ENCODE measurements around the gene NPAS2.

The NPAS2 gene

GRCh38 chr2:100791294-100791935, 28.5 kb upstream of the NPAS2 start:
- no peak for DNase-seq
- no peak overlapping the region for H3K18ac ChIP-seq (ENCODE audit: low read length)
- H3K4me2 ChIP-seq (ENCODE audit: low read length): no peak overlapping the region
- H2BK12ac ChIP-seq (ENCODE audit: low read length): no peak overlapping the region
- H3K4me1 ChIP-seq (ENCODE audit: control insufficient read depth in 1 of 2, insufficient read depth in 2 of 2, low read length in 2 of 2): no peaks in the 10 kb centered on the region
- H3K9me3 ChIP-seq (ENCODE audit: insufficient read depth, low read depth, low read length): no peaks in the 10 kb centered on the region
- no peaks in the 10 kb centered on the region for H3K27me3 ChIP-seq (ENCODE audit: insufficient read depth, low read length)
- H2BK5ac ChIP-seq (ENCODE audit: low read depth, low read length, poor library complexity): no peak overlapping the region
- H2AFZ ChIP-seq (ENCODE audit: insufficient read depth, low read length, poor library complexity): no peak overlapping the region
- H3K4ac ChIP-seq (ENCODE audit: low read depth, low read length): no peak overlapping the region
- no peak overlapping the region for H3K23ac ChIP-seq (ENCODE audit: low read length)
- H2BK120ac ChIP-seq (ENCODE audit: insufficient read depth, low read length, poor library complexity): no peak overlapping the region
- no peaks in the 10 kb centered on the region for H3K79me2 ChIP-seq (ENCODE audit: control insufficient read depth, insufficient read depth, low read length, poor library complexity)
- no peak overlapping the region for H4K8ac ChIP-seq (ENCODE audit: low read depth, low read length)
- H2AK5ac ChIP-seq (ENCODE audit: low read length): no peak overlapping the region
- H4K91ac ChIP-seq (ENCODE audit: low read depth, low read length): no peak overlapping the region
- no peak overlapping the region for H3K4me3 ChIP-seq (ENCODE audit: low read depth, low read length)
- no peak overlapping the region for H4K12ac ChIP-seq (ENCODE audit: low read depth, low read length)
- no peak overlapping the region for H3K9ac ChIP-seq (ENCODE audit: low read length)
- H3K14ac ChIP-seq (ENCODE audit: low read length): no peak overlapping the region
- no peaks in the 10 kb centered on the region for H3K36me3 ChIP-seq (ENCODE audit: control insufficient read depth in 1 of 2, insufficient read depth in 2 of 2, low read length in 2 of 2)
- H3K27ac ChIP-seq (ENCODE audit: low read depth, low read length): no peak overlapping the region
- whole genome bisulfite sequencing (ENCODE audit: extremely low coverage, insufficient coverage, insufficient read length): no CpG with 5 or more reads among the region's 10 CpGs
- H3K79me1 ChIP-seq (ENCODE audit: low read length): no peaks in the 10 kb centered on the region

- no peaks in the 10 kb centered on the region for H3K4me1 ChIP-seq (ENCODE audit: control insufficient read depth in 1 of 2, insufficient read depth in 2 of 2, low read length in 2 of 2)
- H3K4me3 ChIP-seq (ENCODE audit: low read depth, low read length): no peak overlapping the region
- H2BK120ac ChIP-seq (ENCODE audit: insufficient read depth, low read length, poor library complexity): no peak overlapping the region
- no peak overlapping the region for H4K12ac ChIP-seq (ENCODE audit: low read depth, low read length)
- no peak overlapping the region for H3K27ac ChIP-seq (ENCODE audit: low read depth, low read length)
- H3K27me3 ChIP-seq (ENCODE audit: insufficient read depth, low read length): no peaks in the 10 kb centered on the region
- no peaks in the 10 kb centered on the region for H3K9me3 ChIP-seq (ENCODE audit: insufficient read depth, low read depth, low read length)
- no peak overlapping the region for H3K23ac ChIP-seq (ENCODE audit: low read length)
- H2BK5ac ChIP-seq (ENCODE audit: low read depth, low read length, poor library complexity): no peak overlapping the region
- H3K18ac ChIP-seq (ENCODE audit: low read length): no peak overlapping the region
- no peaks in the 10 kb centered on the region for H3K36me3 ChIP-seq (ENCODE audit: control insufficient read depth in 1 of 2, insufficient read depth in 2 of 2, low read length in 2 of 2)
- no peak overlapping the region for H2AFZ ChIP-seq (ENCODE audit: insufficient read depth, low read length, poor library complexity)
- no CpG with 5 or more reads among the region's 7 CpGs for WGBS (ENCODE audit: extremely low coverage, insufficient coverage, insufficient read length)
- H4K91ac ChIP-seq (ENCODE audit: low read depth, low read length): no peak overlapping the region
- H3K79me2 ChIP-seq (ENCODE audit: control insufficient read depth, insufficient read depth, low read length, poor library complexity): no peaks in the 10 kb centered on the region
- H3K79me1 ChIP-seq (ENCODE audit: low read length): no peaks in the 10 kb centered on the region
- H3K4me2 ChIP-seq (ENCODE audit: low read length): no peak overlapping the region
- H2AK5ac ChIP-seq (ENCODE audit: low read length): no peak overlapping the region
- DNase-seq: no peak
- no peak overlapping the region for H4K8ac ChIP-seq (ENCODE audit: low read depth, low read length)
- no peak overlapping the region for H2BK12ac ChIP-seq (ENCODE audit: low read length)
- no peak overlapping the region for H3K4ac ChIP-seq (ENCODE audit: low read depth, low read length)
- no peak overlapping the region for H3K9ac ChIP-seq (ENCODE audit: low read length)
- no peak overlapping the region for H3K14ac ChIP-seq (ENCODE audit: low read length)
Measured at GRCh38 chr2:100791936-100792308, 28.0 kb upstream of the NPAS2 start.

GRCh38 chr2:100793220-100793619, 26.7 kb upstream of the NPAS2 start:
- no peak overlapping the region for H4K12ac ChIP-seq (ENCODE audit: low read depth, low read length)
- no peak overlapping the region for H3K27ac ChIP-seq (ENCODE audit: low read depth, low read length)
- no peak overlapping the region for H4K8ac ChIP-seq (ENCODE audit: low read depth, low read length)
- H2AFZ ChIP-seq (ENCODE audit: insufficient read depth, low read length, poor library complexity): no peak overlapping the region
- no peaks in the 10 kb centered on the region for H3K79me2 ChIP-seq (ENCODE audit: control insufficient read depth, insufficient read depth, low read length, poor library complexity)
- H2BK12ac ChIP-seq (ENCODE audit: low read length): no peak overlapping the region
- H3K4ac ChIP-seq (ENCODE audit: low read depth, low read length): no peak overlapping the region
- H3K4me3 ChIP-seq (ENCODE audit: low read depth, low read length): no peak overlapping the region
- no peak overlapping the region for H2BK5ac ChIP-seq (ENCODE audit: low read depth, low read length, poor library complexity)
- H3K9ac ChIP-seq (ENCODE audit: low read length): no peak overlapping the region
- H3K4me2 ChIP-seq (ENCODE audit: low read length): no peak overlapping the region
- no CpG with 5 or more reads among the region's 8 CpGs for WGBS (ENCODE audit: extremely low coverage, insufficient coverage, insufficient read length)
- no peaks in the 10 kb centered on the region for H3K4me1 ChIP-seq (ENCODE audit: control insufficient read depth in 1 of 2, insufficient read depth in 2 of 2, low read length in 2 of 2)
- no peaks in the 10 kb centered on the region for H3K79me1 ChIP-seq (ENCODE audit: low read length)
- no peaks in the 10 kb centered on the region for H3K36me3 ChIP-seq (ENCODE audit: control insufficient read depth in 1 of 2, insufficient read depth in 2 of 2, low read length in 2 of 2)
- no peak overlapping the region for H3K14ac ChIP-seq (ENCODE audit: low read length)
- no peak overlapping the region for H3K23ac ChIP-seq (ENCODE audit: low read length)
- no peak overlapping the region for H4K91ac ChIP-seq (ENCODE audit: low read depth, low read length)
- H3K18ac ChIP-seq (ENCODE audit: low read length): no peak overlapping the region
- H2AK5ac ChIP-seq (ENCODE audit: low read length): no peak overlapping the region
- no peak overlapping the region for H2BK120ac ChIP-seq (ENCODE audit: insufficient read depth, low read length, poor library complexity)
- H3K27me3 ChIP-seq (ENCODE audit: insufficient read depth, low read length): no peaks in the 10 kb centered on the region
- DNase-seq: no peak
- H3K9me3 ChIP-seq (ENCODE audit: insufficient read depth, low read depth, low read length): no peaks in the 10 kb centered on the region

- Histone ChIP-seq H3K14ac (ENCODE audit: low read length) (no peak overlapping the region), H2AFZ (ENCODE audit: insufficient read depth, low read length, poor library complexity) (no peak overlapping the region), H3K27me3 (ENCODE audit: insufficient read depth, low read length) (no peaks in the 10 kb centered on the region), H3K36me3 (ENCODE audit: control insufficient read depth in 1 of 2, insufficient read depth in 2 of 2, low read length in 2 of 2) (no peaks in the 10 kb centered on the region), H3K4me2 (ENCODE audit: low read length) (no peak overlapping the region), H3K18ac (ENCODE audit: low read length) (no peak overlapping the region), H3K79me1 (ENCODE audit: low read length) (no peaks in the 10 kb centered on the region), H2AK5ac (ENCODE audit: low read length) (no peak overlapping the region), H2BK120ac (ENCODE audit: insufficient read depth, low read length, poor library complexity) (no peak overlapping the region), H3K9ac (ENCODE audit: low read length) (no peak overlapping the region), H3K4ac (ENCODE audit: low read depth, low read length) (no peak overlapping the region), H4K12ac (ENCODE audit: low read depth, low read length) (no peak overlapping the region), H3K79me2 (ENCODE audit: control insufficient read depth, insufficient read depth, low read length, poor library complexity) (no peaks in the 10 kb centered on the region), H3K4me3 (ENCODE audit: low read depth, low read length) (no peak overlapping the region), H3K4me1 (ENCODE audit: control insufficient read depth in 1 of 2, insufficient read depth in 2 of 2, low read length in 2 of 2) (no peaks in the 10 kb centered on the region), H4K91ac (ENCODE audit: low read depth, low read length) (no peak overlapping the region), H3K23ac (ENCODE audit: low read length) (no peak overlapping the region), H2BK12ac (ENCODE audit: low read length) (no peak overlapping the region), H3K27ac (ENCODE audit: low read depth, low read length) (no peak overlapping the region), H3K9me3 (ENCODE audit: insufficient read depth, low read depth, low read length) (no peaks in the 10 kb centered on the region), H2BK5ac (ENCODE audit: low read depth, low read length, poor library complexity) (no peak overlapping the region), H4K8ac (ENCODE audit: low read depth, low read length) (no peak overlapping the region)
- WGBS (ENCODE audit: extremely low coverage, insufficient coverage, insufficient read length): no CpG with 5 or more reads among the region's 9 CpGs
- DNase-seq: peak in 1 of 2 donors; percentile 17
Measured at GRCh38 chr2:100793982-100794381, 26.0 kb upstream of the NPAS2 start.
